Measurements from ENCODE around the gene CCNF. TPM values are rescaled to one million over a fixed set of nuclear protein-coding genes. Genes with fewer than 3 reads are reported as not detected.

CCNF gene
- polyA plus RNA-seq, 1 donor from 2014 or later = 5.2 TPM

- no peak for TF ChIP-seq MXI1 (conservative IDR thresholded peaks at IDR 0.05; ENCODE audit: poor library complexity, severe bottlenecking)
- no peak for TF ChIP-seq TAF1 (IDR thresholded peaks at IDR 0.05; ENCODE audit: low read depth)
- TF ChIP-seq EZH2 (IDR thresholded peaks at IDR 0.05; ENCODE audit: borderline replicate concordance, insufficient read depth, low read length, poor library complexity, severe bottlenecking) = no peak
- no peaks in the 10 kb centered on the region for H4K20me1 ChIP-seq (ENCODE audit: insufficient read depth)
- H3F3A ChIP-seq (ENCODE audit: insufficient read depth, low read length, poor library complexity, severe bottlenecking) = no peaks in the 10 kb centered on the region
- no peak overlapping the region for H3K4me2 ChIP-seq (ENCODE audit: low read length)
- no peak overlapping the region for H3K27ac ChIP-seq (ENCODE audit: low read length)
- H3K36me3 ChIP-seq (ENCODE audit: insufficient read depth, low read length) = no peaks in the 10 kb centered on the region
- peaks cover 5% of the 10 kb centered on the region for H3K79me2 ChIP-seq (replicated peaks; ENCODE audit: insufficient read depth, low read length)
- H3K9ac ChIP-seq (ENCODE audit: low read length) = peak overlapping the region; percentile 49
- H3K4me3 ChIP-seq (ENCODE audit: low read length) = peak overlapping the region; percentile 52
- H3K9me2 ChIP-seq (ENCODE audit: insufficient read depth, low read length) = no peaks in the 10 kb centered on the region
- peaks cover 6% of the 10 kb centered on the region for H3K27me3 ChIP-seq (ENCODE audit: insufficient read depth, low read depth, low read length)
- no peak overlapping the region for H2AFZ ChIP-seq (ENCODE audit: low read depth, low read length)
- H3K9me3 ChIP-seq (ENCODE audit: low read length) = no peaks in the 10 kb centered on the region
These were observed 42.6 kb downstream of the CCNF start for GRCh38 chr16:2471653-2472487.

GRCh38 chr16:2472488-2472864 lies 43.2 kb downstream of the CCNF start:
- H3K36me3 ChIP-seq (ENCODE audit: insufficient read depth, low read length) = no peaks in the 10 kb centered on the region
- no peak overlapping the region for H3K27ac ChIP-seq (ENCODE audit: low read length)
- no peaks in the 10 kb centered on the region for H4K20me1 ChIP-seq (ENCODE audit: insufficient read depth)
- H3K9me3 ChIP-seq (ENCODE audit: low read length) = no peaks in the 10 kb centered on the region
- no peak overlapping the region for H2AFZ ChIP-seq (ENCODE audit: low read depth, low read length)
- TF ChIP-seq POLR2AphosphoS5 (IDR thresholded peaks at IDR 0.05) = no peak
- no peak for TF ChIP-seq EP300 (conservative IDR thresholded peaks at IDR 0.05; ENCODE audit: poor library complexity, severe bottlenecking)
- TF ChIP-seq SMC3 (conservative IDR thresholded peaks at IDR 0.05; ENCODE audit: poor library complexity) = no peak
- TF ChIP-seq, protein P1, sequence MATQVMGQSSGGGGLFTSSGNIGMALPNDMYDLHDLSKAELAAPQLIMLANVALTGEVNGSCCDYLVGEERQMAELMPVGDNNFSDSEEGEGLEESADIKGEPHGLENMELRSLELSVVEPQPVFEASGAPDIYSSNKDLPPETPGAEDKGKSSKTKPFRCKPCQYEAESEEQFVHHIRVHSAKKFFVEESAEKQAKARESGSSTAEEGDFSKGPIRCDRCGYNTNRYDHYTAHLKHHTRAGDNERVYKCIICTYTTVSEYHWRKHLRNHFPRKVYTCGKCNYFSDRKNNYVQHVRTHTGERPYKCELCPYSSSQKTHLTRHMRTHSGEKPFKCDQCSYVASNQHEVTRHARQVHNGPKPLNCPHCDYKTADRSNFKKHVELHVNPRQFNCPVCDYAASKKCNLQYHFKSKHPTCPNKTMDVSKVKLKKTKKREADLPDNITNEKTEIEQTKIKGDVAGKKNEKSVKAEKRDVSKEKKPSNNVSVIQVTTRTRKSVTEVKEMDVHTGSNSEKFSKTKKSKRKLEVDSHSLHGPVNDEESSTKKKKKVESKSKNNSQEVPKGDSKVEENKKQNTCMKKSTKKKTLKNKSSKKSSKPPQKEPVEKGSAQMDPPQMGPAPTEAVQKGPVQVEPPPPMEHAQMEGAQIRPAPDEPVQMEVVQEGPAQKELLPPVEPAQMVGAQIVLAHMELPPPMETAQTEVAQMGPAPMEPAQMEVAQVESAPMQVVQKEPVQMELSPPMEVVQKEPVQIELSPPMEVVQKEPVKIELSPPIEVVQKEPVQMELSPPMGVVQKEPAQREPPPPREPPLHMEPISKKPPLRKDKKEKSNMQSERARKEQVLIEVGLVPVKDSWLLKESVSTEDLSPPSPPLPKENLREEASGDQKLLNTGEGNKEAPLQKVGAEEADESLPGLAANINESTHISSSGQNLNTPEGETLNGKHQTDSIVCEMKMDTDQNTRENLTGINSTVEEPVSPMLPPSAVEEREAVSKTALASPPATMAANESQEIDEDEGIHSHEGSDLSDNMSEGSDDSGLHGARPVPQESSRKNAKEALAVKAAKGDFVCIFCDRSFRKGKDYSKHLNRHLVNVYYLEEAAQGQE (IDR thresholded peaks at IDR 0.05; ENCODE audit: borderline replicate concordance) = no peak
- no peak for TF ChIP-seq CTCF (IDR thresholded peaks at IDR 0.05; ENCODE audit: poor library complexity, severe bottlenecking)
- no peak for TF ChIP-seq TAF1 (IDR thresholded peaks at IDR 0.05; ENCODE audit: low read depth)
- no peak for TF ChIP-seq MXI1 (conservative IDR thresholded peaks at IDR 0.05; ENCODE audit: poor library complexity, severe bottlenecking)
- no peak for TF ChIP-seq RAD21 (conservative IDR thresholded peaks at IDR 0.05)
- no peak for TF ChIP-seq EZH2 (IDR thresholded peaks at IDR 0.05; ENCODE audit: borderline replicate concordance, insufficient read depth, low read length, poor library complexity, severe bottlenecking)
- peaks cover 8% of the 10 kb centered on the region for H3K79me2 ChIP-seq (replicated peaks; ENCODE audit: insufficient read depth, low read length)
- no peaks in the 10 kb centered on the region for H3F3A ChIP-seq (ENCODE audit: insufficient read depth, low read length, poor library complexity, severe bottlenecking)
- H3K4me2 ChIP-seq (ENCODE audit: low read length) = no peak overlapping the region
- no peaks in the 10 kb centered on the region for H3K9me2 ChIP-seq (ENCODE audit: insufficient read depth, low read length)
- peaks cover 6% of the 10 kb centered on the region for H3K27me3 ChIP-seq (ENCODE audit: insufficient read depth, low read depth, low read length)
- no peak overlapping the region for H3K9ac ChIP-seq (ENCODE audit: low read length)
- no peak overlapping the region for H3K4me3 ChIP-seq (ENCODE audit: low read length)
